HG02678 (cell line): ENCODE results near the gene SPTBN1.

ENCODE experiments used
- ATAC-seq: cut with Tn5 transposase; IDR thresholded peaks from one replicate; pipeline ENCODE4 v1.9.1; 2021; ENCODE audit warnings: mild to moderate bottlenecking, moderate library complexity; ENCODE audit not compliant: unreplicated experiment

SPTBN1 gene

DNA sequence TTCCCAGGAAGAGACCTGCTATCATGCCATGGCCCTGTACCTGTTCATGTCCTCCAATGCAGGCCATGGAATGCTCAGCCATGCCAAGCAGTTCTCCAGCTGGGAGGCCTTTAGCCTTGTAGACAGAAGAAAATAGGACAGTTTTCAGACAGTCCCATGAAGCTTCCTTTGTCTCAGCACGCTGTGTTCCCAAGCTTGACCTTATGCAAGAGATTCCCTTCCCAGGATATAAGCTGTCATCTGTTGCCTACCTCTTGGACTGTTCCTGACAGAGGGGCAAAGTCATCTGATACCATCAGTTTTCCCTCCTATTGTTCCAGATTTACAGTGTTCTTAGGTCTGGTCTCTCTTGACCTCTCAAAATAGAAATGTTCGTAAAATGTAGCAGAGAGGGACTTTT, 170.8 kb downstream of the SPTBN1 start:
- no peak for ATAC-seq

DNA sequence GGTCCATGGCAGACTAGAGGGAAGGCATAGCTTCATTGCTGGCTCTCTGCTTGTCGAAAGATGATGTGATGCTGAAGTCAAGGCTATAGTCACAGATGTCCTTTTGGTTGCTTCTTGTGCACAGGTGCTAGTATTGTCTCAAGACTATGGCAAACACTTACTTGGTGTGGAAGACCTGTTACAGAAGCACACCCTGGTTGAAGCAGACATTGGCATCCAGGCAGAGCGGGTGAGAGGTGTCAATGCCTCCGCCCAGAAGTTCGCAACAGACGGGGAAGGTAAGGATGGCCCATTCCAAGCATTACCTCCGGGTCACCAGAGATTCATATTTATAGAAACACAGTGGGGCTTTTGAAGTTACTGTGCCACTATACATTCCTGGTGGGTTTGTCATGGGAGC, 171.8 kb downstream of the SPTBN1 start:
- no peak for ATAC-seq

DNA sequence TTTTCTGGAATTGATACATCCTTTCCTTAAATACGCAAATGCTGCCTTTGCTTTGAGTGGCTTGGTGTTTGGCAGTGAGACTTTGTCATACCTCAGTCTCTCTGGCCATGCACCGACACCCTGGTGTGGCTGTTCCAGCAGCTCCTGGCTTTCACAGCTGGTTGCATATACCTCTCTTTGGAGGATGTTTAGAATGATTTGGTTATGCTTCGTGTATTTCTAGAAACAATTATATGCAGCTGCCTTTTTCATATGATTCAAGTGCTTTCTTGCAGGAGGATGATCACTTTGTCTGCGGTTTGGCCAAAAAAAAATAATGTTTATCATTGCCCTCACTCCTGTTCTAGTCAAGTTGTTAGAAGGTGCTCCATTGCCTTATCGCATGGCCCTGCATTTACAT, 172.3 kb downstream of the SPTBN1 start:
- no peak for ATAC-seq

DNA sequence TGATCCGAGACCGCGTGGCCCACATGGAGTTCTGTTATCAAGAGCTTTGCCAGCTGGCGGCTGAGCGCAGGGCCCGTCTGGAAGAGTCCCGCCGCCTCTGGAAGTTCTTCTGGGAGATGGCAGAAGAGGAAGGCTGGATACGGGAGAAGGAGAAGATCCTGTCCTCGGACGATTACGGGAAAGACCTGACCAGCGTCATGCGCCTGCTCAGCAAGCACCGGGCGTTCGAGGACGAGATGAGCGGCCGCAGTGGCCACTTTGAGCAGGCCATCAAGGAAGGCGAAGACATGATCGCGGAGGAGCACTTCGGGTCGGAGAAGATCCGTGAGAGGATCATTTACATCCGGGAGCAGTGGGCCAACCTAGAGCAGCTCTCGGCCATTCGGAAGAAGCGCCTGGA, 172.8 kb downstream of the SPTBN1 start:
- no peak for ATAC-seq

DNA sequence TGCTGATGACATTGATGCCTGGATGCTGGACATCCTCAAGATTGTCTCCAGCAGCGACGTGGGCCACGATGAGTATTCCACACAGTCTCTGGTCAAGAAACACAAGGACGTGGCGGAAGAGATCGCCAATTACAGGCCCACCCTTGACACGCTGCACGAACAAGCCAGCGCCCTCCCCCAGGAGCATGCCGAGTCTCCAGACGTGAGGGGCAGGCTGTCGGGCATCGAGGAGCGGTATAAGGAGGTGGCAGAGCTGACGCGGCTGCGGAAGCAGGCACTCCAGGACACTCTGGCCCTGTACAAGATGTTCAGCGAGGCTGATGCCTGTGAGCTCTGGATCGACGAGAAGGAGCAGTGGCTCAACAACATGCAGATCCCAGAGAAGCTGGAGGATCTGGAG, 173.3 kb downstream of the SPTBN1 start:
- no peak for ATAC-seq

GRCh38 chr2:54629914-54630857, 174.1 kb downstream of the SPTBN1 start:
- no peak for ATAC-seq

DNA sequence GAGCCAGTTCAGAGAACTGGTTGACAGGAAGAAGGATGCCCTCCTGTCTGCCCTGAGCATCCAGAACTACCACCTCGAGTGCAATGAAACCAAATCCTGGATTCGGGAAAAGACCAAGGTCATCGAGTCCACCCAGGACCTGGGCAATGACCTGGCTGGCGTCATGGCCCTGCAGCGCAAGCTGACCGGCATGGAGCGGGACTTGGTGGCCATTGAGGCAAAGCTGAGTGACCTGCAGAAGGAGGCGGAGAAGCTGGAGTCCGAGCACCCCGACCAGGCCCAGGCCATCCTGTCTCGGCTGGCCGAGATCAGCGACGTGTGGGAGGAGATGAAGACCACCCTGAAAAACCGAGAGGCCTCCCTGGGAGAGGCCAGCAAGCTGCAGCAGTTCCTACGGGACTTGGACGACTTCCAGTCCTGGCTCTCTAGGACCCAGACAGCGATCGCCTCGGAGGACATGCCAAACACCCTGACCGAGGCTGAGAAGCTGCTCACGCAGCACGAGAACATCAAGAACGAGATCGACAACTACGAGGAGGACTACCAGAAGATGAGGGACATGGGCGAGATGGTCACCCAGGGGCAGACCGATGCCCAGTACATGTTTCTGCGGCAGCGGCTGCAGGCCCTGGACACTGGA, 174.9 kb downstream of the SPTBN1 start:
- no peak for ATAC-seq

GRCh38 chr2:54631755-54632154, 175.6 kb downstream of the SPTBN1 start:
- ATAC-seq: no peak

DNA sequence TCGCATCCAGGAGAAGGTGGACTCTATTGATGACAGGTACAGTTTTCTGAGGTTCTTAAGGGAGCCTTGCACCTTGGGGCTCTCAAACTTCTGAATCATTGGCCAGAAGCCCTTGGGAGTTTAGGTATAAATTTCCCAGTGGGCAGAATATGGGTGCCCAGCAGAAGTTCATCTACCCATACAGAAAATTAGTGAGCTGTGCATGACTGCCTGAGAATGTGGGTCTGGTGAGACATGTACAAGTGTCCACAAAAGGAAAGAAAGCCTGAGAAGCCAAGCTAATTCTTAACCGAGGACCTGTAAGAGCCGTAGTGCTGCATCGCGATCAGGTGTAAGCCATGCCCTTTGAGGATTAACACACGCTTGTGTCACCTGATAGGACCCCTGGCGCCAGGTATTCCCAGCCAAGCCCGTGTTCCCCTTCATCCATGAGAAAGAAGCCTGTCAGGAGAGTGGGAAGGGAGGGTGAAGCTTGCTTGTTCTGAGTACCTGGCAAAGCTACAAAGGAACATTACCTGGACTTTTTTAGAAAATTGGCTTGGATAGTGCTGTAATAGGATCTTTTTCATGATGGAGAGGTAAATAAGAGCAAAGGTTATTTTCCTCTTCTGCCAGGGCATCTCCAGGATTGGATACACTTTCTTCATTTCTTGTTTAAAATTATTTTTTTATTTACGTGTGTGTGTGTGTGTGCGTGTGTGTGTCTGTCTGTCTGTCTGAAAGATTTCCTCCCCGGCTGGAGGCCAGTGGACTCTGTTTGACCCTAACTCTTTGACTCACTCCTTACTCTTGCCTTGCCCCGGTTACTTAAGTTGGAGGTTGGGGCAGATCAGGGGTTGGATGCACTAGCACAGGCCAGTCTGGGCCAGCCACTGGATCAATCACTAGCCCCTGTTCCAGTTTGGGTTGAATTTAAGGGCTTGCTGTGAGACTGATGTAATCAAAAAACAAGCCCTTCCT, 176.9 kb downstream of the SPTBN1 start:
- no peak for ATAC-seq

GRCh38 chr2:54634021-54634420, 177.9 kb downstream of the SPTBN1 start:
- ATAC-seq: no peak

DNA sequence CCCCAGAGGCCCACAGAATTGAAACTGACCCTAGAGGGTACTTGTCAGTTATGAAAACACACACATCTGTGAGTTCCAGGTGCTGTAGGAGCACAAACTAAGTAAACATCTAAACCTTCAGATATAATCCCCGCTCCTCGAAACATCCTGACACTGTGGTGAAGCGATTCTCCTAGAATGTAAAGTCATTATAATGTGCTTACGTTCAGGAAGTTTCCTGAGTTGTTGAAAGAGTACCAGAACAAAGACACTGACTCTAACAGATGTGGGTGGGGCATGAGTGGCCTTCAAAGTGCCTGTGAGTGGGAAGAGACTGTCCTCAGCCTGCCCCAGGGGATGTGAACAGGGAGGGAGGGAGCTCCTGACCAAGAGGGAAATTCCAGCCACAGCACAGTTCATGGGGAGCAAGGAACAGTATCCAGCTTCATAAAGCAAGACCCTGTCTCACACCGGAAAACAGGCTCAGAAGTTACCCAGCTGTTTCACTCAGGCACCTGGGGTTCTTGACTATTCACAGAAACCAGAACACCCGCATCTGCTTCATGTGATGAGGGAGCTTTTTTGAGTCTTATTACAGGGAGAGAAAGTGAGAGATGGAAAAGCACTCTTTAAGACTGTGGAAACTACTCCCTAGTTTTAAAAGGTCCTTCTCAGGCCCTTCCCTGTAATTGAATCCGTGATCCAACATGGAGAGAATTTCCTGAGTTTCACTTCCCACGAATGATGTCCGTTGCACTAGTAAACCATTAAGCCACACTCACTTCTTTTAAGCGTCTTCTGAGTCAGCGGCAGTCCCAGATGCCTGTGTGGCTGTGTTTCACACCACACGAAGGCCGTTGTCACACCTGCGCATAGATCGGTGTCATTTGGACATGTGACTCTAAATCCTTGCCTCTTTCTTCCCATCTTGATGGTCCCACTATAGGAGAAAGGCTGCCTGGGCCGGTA, 178.7 kb downstream of the SPTBN1 start:
- peak; percentile 75 for ATAC-seq

GRCh38 chr2:54635554-54636152, 179.5 kb downstream of the SPTBN1 start:
- ATAC-seq: no peak

DNA sequence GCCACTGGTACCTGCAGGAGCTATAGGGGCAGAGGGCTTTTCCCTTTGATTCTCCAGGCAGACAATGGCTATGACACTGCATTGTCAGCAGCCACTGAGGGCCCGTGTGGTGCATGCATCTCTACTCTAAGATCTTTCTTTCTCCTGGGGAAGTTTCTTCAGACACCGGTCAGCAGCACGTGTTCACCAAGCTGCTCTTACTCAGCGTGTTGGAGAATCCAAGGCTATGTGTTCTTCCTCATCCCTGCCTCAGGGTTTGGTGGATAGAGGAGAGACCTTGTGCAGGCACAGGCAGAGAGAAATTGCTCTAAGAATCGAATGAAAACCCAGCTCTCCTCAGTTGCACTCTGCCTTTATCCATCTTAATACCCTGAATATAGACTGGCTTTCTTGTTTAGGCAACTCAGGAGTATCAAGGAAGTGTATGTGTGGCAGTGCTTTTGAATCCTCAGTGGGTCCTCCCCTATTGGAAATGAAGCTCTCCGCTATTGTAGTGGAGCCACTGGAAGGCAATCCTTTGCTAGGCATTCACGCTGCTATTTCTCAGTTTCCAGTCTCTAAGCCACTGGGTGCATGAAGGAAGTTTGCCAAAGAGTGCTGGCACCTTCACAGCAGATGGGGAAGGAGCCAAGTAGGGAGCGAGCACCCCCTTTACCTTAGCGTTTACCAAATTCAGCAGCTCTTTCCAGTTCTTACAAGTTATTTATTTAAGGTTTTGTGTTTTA, 180.4 kb downstream of the SPTBN1 start:
- no peak for ATAC-seq

GRCh38 chr2:54638103-54638502, 182.0 kb downstream of the SPTBN1 start:
- ATAC-seq: peak; percentile 26

DNA sequence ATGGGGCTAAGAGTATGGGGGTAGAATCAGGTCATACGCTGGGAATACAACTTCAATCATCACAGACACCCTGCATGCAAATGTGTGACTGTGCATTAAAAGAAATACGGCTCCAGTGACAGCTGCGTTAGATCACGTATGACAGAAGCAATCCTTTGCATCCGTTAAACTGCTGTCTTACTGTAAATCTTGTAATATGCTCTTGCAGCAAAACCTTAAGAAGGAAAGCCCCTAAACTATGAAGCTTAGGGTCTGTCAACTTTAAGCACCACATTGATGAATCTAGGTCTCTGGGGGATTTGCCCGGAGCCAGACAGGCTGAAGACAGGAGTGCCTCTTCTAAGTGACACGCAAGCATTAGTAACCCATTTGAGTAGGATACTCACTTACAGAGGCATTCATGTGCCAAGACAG, 182.7 kb downstream of the SPTBN1 start:
- no peak for ATAC-seq

- ATAC-seq: no peak
Observed at GRCh38 chr2:54639609-54640008, 183.5 kb downstream of the SPTBN1 start.

DNA sequence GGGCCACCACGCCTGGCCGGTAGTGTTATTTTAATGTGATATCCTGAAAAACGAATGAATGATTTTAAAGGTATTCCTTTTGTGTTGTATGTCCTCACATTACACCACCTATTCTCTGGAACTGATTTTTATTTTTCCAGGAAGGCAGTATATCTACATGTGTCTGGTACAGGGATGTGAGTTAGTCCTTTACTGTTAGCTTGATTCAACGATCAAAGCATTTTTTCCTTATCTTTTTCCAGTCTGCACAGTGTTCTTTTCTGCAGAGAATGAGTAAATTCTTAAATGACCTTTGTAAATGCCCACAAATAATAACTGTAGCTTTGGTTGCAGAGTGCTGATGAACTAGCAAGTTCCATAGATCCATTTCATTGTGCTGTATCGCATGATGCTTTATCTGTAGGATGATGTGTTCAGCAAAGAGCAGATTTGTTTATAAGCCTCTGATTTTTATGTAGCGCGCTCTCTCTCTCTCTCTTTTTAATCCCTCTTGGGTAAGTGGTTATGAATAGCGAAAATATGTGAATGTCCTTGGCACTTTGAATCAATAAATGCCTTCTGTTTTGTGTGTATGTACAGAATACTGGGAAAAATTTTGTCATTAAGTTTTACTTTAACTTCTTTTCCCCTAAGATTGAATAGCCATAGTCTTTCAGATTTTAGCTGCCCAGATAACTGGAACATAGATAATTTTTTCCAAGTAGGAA, 184.9 kb downstream of the SPTBN1 start:
- no peak for ATAC-seq

DNA sequence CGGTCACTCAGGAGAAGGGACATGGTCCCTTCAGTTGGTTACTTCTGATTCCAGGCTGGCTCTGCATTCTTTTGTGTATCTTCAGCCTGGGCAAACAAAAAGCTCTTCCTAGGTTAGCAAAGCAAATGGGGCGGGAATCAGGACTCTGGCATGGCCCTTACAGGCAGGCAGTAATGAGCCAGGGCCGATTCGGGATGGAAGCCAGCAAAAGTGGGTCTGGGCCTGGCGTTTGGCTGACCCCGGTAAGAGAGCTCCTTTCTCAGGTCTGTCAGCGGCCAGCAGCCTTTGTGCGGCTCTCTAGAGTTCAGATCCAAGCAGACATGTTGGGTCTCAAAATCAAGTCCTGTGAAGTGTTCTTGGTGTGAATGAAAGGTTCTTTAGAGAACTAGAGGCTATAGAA, 185.9 kb downstream of the SPTBN1 start:
- ATAC-seq: no peak
